ENCODE results near the gene KLF11.

KLF11 gene

DNA sequence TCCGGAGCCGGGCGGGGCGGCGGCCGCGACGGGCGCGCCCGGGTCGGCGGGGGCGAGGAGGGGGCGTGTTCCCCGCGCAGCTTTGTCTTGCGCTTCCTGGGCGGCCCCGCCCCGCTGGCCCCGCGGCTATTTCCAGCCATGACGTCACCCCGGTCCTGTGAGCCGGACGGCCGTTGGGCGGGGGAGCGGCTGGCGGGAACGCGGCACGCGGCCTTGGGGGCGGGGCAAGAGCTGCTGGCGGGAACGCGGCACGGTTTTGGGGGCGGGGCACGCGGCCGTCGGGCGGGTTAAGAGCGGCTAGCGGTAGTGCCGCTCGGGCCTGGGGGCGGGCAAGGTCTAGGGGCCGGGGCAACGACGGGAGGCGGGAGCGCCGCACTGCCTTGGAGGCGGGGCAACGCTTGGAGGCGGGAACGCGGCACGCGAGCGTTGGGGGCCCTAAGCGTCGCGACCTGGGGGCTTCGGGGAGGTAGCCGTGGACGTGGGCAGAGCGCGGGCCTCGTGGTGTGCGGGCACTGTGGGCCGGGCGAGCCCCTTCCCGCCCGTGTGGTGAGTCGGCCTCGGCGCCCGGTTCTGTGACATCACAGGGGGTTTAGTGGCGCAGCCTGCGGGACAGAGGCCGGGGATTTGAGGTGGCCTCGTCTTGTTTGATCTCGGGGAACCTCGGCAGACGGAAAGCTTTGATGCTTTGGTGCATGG lies 704 bp downstream of the KLF11 start:
- peak; percentile 93 for DNase-seq (ENCODE audit: low spot score)

DNA sequence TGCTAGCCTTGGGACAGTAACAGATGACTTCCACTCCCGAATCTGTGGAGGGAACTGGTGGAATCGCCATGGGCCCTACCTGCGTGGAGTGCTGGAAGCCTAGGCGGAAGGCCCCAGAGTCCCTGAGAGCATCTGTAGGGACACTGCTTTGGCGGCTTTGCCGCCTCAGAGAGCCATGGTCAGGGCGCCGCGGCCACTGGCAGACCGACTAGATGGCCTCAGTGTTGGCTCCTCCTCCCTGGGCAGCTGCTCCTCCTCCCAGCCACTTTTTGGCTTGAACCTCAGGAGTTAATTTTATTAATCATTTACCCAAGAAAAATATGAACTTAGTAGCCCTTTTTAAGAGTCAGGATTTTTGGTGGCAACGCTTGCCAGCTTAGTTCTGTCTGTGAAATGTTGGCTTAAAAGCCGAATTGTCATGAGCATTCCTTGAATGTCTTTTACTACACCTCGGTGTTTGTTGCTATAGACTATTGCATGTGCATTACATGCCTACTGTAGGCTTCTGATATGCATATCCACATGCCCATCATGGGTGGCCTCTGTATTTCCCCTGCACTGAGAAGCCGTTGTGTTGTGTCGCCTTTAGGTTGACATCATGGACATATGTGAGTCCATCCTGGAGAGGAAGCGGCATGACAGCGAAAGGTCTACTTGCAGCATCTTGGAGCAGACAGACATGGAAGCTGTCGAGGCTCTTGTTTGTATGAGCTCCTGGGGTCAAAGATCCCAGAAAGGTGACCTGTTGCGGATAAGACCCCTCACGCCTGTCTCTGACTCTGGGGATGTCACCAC lies 2.4 kb downstream of the KLF11 start:
- no peak for DNase-seq (ENCODE audit: low spot score)

DNA sequence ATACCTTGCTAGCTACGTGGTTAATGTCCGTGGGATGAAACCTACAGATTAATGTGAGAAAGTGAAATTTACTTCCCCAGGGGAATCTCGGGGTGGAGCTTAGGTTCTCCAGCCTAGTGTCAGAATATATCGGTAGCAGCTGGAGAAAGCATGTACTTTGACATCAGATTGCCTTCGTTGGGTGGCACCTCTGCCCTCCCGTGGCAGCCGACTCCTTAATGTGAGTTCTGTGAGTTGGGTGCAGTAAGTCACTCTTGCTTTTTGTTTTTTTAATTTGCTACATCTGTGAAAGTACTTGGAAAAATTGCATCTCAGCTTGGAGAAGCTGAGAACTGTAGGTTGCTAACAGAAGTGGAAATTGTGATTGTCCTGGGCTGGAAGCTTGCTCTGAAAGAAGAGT lies 3.6 kb downstream of the KLF11 start:
- no peak for DNase-seq (ENCODE audit: low spot score)

DNA sequence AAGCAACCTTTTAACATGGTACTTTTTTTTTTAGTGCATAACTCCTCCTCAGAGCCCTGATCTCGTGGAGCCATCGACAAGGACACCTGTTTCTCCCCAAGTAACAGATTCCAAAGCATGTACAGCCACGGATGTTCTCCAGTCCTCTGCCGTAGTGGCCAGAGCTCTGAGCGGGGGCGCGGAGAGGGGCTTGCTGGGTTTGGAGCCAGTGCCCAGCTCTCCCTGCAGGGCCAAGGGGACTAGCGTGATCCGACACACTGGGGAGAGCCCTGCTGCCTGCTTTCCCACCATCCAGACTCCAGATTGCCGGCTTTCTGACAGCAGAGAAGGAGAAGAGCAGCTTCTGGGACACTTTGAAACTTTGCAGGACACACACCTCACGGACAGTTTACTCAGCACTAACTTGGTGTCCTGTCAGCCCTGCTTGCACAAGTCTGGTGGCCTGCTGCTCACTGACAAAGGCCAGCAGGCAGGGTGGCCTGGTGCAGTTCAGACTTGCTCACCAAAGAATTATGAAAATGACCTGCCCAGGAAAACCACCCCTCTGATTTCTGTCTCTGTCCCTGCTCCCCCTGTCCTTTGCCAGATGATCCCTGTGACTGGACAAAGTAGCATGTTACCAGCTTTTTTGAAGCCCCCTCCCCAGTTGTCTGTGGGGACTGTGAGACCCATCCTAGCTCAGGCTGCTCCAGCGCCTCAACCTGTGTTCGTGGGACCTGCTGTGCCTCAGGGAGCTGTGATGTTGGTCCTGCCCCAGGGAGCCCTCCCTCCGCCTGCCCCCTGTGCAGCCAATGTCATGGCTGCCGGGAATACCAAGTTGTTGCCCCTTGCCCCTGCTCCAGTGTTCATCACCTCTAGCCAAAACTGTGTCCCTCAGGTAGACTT lies 4.5 kb downstream of the KLF11 start:
- DNase-seq (ENCODE audit: low spot score), result no peak

DNA sequence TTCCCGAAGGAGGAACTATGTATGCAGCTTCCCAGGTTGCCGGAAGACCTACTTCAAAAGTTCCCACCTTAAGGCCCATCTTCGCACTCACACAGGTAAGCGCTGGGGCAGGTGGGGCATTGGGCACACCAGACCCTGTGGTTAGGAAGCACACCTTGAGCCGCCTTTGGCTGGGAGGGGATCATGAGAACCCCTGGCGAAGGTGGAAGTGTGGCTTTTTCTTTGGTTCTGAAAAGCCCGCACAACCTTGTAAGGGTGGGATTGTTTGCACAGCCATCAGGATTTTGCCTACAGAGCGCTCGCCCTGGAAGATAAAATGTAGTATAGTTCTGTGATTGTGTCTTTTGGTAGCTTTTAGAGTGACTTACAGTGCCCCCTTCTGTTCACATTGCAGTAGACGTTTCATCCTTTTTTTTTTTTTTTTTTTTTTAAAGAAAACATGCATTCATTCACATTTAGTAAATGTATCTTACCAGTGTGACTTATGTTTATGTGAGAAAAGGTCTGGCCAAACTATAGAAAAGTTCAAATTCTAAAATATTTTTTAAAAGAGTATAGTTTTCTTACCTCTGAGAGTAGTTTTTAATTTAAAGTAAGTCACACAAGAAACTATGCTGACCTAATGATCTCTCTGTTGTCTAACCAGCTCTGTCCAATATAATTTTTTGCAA lies 5.3 kb downstream of the KLF11 start:
- peak; percentile 59 for DNase-seq (ENCODE audit: low spot score)

DNA sequence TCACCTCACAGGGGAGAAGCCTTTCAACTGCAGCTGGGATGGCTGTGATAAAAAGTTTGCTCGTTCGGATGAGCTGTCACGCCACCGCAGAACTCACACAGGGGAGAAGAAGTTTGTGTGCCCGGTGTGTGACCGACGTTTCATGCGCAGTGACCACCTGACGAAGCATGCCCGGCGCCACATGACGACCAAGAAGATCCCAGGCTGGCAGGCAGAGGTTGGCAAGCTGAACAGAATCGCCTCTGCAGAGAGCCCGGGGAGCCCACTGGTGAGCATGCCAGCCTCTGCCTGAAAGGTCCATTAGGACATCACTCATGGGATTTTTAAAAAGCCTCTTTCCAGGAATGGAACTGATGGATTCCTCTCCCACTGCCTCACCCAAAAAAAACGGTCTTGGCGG lies 8.9 kb downstream of the KLF11 start:
- no peak for DNase-seq (ENCODE audit: low spot score)

DNA sequence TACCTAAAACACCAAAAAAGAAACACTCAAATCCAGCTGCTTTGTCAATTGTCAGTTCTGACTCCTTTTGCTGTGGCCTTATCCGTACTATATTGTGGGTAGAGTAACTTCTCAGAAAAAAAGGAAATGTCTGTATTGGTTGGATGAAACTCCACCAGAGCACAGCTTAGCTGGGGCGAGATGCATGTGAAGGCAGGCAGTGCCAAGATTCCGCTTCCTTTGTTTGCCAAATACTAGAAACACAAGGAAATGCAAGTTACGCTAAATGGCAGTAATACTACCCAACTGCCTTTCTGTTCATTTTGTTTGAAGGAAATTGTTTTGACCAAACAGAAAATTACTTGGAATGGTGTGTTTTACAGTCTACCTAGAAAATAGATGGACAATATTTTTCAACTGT lies 10.0 kb downstream of the KLF11 start:
- DNase-seq (ENCODE audit: low spot score), result no peak

DNA sequence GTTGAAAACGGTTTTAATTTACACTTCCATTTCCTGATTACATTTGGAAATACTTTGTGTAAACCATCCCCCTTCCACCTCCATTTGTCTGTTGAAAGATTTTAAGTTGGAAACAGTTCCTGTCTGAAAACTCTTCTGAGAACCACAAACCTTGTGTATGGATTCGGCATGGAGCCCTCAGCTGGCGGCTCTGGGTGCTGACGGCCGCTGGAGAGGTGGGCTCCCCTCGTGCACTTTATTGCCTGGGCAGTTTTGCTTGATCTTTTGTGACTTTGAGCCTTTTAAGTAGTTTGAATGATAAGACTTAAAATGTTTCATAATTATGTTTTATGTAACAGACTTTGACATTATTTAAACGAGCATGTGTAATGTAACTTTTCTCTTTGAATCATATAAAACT lies 11.1 kb downstream of the KLF11 start:
- no peak for DNase-seq (ENCODE audit: low spot score)

DNA sequence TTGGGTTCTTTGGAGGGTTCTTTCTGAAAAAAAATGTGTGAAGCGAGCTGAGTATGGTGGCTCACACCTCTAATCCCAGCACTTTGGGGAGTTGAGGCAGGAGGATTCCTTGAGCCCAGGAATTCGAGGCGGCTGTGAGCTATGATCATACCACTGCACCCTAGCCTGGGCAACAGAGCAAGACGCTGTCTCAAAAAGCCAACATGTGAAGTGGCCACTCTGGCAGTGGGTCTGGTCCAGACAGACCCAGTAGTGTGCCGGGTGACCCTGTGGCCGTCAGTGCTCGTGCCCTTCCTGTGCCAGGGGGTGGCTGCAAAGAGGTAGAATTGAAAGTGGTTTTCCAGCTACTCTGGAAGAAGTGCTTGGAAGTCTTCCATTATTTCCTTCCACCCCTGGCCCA lies 11.6 kb downstream of the KLF11 start:
- no peak for DNase-seq (ENCODE audit: low spot score)

DNA sequence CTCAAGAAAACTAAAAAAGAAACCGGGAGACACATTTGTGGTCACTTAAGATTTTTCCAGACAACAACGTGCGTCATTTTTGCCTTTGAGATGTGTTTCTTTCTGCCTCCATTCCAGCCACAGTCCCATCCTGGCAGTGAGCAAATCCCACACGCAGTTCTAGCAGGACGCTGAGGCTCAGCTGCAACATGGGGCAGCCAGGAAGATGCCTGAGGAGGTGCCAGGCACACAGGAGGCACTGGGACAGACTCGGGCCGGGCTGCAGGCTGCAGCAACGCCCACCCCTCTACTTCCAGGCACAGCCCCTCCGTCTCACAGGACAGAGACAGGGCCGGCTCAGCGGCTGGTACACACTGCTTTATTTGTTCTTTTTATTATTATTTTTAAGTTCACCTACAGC lies 13.1 kb downstream of the KLF11 start:
- DNase-seq (ENCODE audit: low spot score), result no peak

DNA sequence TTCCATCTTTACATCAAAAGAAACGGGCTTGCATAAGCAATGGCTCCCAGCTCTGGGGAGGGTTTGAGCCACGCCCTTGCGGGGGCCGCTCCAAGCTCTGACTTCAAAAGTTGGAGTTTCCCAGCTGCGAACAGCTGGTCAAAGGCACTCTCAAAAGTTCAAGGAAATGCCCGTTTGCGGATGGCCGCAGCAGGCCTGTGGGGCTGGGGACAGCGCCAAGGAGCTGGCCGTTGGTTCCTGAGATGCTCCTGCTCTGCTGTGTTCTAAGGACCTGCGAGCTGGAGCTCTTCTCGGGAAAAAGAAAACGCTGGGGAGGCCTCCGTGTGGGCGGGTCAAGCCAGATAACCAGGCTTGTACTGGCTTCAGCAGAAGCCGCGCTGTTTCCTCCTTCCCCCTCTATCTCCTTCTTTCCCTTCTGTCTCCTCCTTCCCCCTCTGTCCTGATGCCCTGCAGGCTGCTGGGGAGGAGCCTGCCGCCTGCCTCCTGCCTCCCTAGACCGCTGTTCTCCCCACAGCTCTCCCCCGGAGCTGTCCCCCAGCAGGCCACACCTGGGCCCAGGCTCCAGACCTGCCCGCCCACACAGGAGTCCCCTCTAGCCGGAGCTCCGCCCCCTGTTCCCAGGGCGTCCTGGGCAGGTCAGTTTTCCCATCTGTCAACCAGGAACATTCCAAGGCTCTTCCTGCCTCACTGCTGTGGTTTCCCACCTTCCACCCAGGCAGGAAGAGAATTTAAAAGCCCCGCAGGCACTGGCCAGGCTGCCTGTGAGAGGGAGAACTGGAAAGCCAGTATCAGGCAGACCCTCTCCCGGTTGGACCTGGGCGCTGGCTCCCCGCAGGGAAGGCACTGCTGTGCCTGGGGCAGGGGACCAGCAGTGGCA lies 14.1 kb downstream of the KLF11 start:
- peak; percentile 90 for DNase-seq (ENCODE audit: low spot score)

DNA sequence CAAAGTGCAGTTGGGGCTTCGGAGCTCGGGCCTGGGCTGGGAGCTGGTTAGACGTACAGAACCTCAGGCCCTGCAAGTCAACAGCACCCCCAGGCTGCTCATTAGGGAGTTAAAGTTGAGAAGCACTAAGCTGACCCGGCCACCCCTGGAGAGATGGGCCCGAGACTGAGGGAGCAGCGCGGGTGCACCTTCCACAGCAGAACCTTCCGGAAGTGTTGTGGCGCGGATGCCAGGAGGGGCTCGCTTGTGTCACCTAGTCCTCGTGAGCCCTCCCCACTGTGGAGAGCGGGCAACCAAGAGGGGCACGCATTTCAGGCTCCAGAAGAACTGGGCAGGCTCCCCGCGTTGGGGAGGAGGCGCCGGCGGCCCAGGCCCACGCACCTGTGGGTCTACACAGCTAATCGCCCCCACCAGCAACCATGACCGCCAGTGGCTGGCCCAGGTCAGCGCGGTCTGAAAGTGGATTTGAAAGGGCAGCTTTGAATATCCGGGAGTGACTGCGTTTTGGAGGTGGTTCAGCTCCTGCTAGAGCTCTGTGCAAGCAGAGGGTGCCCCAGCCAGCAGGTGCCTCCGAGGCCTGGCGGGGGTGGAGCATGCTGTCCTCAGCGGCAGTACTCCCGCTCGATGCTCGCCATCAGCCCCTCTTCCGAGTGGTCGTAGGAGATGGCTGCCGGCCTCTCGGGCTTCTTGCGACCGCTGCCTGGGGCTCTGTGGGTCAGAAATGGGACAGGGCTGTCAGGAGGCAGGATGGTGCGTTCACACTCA lies 15.1 kb downstream of the KLF11 start:
- DNase-seq (ENCODE audit: low spot score), result no peak

DNA sequence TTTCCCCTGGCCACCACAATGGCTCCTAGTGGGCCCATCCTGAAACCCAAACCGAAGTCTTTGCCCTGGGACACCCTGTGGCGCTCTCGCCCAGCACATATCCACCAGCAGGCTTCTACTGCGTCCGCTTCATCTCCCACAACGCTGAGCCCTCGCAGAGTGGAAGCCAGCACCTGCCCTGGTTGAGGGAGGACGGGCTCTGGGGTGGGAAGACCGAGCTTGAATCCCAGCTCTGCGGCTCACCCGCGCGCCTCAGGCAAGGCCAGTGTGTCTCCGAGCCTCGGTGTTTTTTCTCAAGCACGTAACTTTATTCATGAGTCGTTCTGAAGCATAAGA lies 15.6 kb downstream of the KLF11 start:
- no peak for DNase-seq (ENCODE audit: low spot score)

DNA sequence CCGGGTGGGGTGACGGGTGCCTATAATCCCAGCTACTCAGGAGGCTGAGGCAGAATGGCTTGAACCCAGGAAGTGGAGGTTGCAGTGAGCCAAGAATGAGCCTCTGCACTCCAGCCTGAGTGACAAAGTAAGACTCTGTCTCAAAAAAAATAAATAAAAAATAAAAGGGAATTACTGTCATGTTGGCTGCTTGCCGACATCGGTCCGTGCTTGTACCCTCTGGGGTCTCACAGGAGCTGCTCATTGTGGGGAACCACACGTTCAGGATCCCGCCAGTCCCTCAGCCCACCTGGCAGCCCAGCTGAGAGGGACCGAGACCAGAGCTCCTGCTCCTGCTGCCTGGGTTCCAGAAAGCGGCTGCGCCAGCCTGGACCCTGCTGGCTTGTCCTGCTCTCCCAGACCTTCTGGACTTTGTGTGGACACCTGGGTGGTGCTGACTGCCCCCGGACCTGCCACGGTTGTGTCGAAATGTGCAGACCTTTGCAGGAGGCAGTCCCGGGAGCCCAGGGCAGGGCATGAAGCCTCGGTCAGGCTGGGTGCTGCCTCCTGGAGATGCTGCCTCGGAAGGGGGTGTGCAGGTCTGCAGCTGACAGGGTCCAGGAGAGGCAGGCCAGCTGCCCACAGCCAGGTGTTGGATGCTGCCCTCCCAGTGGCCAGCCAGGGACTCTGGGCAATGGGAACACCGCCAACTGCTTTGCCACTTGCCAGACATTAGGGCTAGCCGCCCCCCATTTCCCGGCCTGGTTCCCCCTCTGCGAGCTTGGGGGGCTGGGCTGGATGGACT lies 16.4 kb downstream of the KLF11 start:
- DNase-seq (ENCODE audit: low spot score), result no peak

DNA sequence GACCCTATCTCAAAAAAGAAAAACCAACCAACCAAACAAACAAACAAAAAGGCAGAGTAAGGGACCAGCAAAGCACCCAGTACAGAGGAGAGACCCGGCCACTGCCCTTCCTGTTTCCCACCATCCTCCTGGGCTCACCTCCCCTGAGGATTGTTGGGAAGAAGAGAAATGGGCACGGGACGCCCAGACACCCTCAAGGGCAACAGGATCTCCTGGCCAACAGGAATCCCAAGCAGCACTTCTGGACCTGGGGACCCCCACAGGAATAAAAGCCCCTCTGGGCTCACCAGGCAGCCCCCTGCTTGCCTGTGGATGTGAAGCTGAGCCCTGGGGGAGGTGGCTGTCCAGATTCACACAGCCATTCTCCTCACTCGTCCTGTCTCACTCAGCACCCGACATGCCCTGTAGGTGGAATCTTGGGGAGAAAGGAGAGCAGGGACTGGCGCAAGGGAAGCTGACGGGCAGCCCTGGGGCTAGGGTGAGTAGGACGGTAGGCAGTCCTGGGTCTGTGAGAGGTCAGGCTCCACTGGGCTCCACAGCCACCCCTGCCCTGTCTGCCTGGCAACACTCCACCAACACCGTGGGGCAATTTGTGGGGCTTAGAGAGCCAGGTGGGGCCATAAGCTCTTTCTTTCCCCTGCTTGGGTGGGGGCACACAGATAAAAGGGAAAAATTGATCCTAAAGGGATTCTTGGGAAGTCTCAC lies 18.0 kb downstream of the KLF11 start:
- no peak for DNase-seq (ENCODE audit: low spot score)

DNA sequence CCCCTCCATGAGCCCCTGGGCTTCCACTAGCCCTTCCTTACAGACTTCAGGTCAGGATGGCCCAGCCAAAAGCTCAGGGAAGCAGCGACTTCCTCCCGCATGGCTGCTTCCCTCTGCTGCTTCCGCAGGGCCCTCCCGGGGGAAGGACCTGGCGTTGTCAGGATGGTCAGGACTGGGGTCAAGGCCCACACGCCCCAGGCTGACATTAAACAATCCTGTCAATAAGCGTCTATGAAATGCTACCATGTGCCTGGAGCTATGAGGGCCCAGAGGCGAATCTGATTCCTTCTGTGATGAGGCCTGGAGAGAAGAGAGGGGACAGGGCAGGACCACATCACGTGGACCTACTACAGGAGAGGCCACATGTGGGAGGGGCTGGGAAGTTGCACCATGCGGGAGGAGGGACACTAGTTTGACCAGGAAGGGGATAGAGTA lies 19.6 kb downstream of the KLF11 start:
- no peak for DNase-seq (ENCODE audit: low spot score)

DNA sequence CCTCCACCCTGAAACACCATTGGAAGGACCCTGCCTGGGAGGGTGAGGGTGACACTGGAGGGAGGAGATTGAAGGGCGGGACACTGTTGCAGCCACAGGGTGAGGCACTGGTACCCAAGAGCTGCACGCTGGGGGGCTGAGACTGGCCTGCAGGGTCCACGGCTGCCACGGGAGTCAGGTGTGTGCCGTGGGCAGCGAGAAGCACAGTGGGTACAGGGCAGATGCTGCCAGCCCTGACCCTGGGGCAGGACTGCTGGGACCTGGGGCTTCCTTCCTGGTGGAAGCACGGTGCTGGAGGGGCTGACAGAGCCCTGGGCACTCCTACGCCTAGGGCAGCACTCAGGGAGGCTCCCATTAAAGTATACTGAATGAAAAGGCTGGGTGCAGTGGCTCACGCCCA lies 20.2 kb downstream of the KLF11 start:
- DNase-seq (ENCODE audit: low spot score), result no peak

DNA sequence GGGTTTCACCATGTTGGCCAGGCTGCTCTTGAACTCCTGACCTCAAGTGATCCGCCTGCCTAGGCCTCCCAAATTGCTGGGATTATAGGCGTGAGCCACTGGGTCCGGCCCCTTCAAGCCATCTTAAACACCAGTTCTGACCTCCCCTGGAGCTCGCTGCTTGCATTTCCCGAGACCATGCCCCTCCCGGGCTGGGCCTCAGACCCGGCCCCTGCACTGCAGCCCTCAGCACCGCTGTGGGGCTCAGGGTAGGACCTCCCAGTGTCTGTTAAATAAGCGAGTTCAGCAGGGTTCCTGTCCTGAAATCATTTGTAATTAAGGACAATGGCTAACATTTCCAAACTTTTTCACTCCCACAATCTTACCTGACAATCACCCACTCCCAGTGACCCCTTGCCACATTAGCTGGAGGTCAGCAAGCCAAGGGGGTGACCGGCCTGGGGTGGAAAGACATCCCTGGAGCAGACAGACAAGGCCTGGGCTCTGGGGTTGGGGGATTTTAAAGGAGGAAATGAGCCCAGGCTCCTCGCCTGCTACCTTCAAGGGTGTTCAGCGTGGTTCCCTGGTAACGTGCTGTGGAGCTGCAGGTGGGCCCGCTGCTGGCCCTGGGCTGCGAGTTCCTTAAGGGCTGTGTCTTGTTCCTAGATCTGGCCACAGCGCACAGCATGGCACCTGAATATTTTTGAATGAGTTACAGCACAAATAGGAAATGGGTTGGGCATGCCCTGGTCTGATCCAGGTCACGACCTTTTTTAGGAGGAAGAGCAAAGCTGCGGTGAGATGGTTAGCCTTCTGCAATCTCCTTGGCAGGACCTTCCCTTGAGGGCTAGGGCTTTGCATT lies 21.8 kb downstream of the KLF11 start:
- DNase-seq (ENCODE audit: low spot score), result no peak

All from SW480 (cell line).